SK-N-SH (cell line): Measurements from ENCODE around the gene ZFHX3. TPM values are rescaled to one million over a fixed set of nuclear protein-coding genes. Genes with fewer than 3 reads are reported as not detected.

ENCODE experiments used
- CTCF ChIA-PET: fragments of 300-600, 350-600 bp; formaldehyde crosslinking; extraction: SDS; loops from one replicate; lab custom pipeline; 2021; lab: Yijun Ruan, JAX
- POLR2A ChIA-PET: fragments of 350-600 bp; sonication (Branson Sonifier 250); formaldehyde crosslinking; extraction: SDS; loops from one replicate; lab custom pipeline; 2020; ENCODE audit warnings: antibody characterized with exemption, inconsistent platforms; lab: Yijun Ruan, JAX
- DNase-seq: peaks from one replicate; pipeline ENCODE4 v3.0.0; 2012
- H2AFZ ChIP-seq: fragments of 200-600 bp; sonication (generic); 2 replicates; pipeline ENCODE4 v1.8.1; 2016; ENCODE audit warnings: antibody characterized with exemption, mild to moderate bottlenecking, low read depth
- H3F3A ChIP-seq: fragments of 200-600 bp; sonication (generic); replicated peaks from 2 replicates; pipeline ENCODE3; 2016; ENCODE audit warnings: antibody characterized with exemption, mild to moderate bottlenecking; ENCODE audit not compliant: insufficient read depth
- H3K27ac ChIP-seq, 2 experiments: fragments of 200-500 bp in 1 of 2; fragments of 200-600 bp in 1 of 2; sonication (Bioruptor generic) in 1 of 2; sonication (generic), shearing (Covaris generic) in 1 of 2; 2 replicates each; pipeline versions ENCODE4 v1.5.1 to v1.6.1; 2014 to 2016; ENCODE audit warnings: low read depth in 2 of 2, inconsistent platforms in 1 of 2, low read length in 1 of 2, mild to moderate bottlenecking in 1 of 2, mixed read lengths in 1 of 2
- H3K27me3 ChIP-seq: fragments of 200-600 bp; sonication (generic), shearing (Covaris generic); 2 replicates; pipeline ENCODE4 v1.6.1; 2016; ENCODE audit warnings: mixed run types; ENCODE audit not compliant: insufficient read depth
- H3K36me3 ChIP-seq, 2 experiments: fragments of 200-500 bp in 1 of 2; fragments of 200-600 bp in 1 of 2; sonication (Bioruptor generic) in 1 of 2; sonication (generic) in 1 of 2; replicated peaks in 1 of 2; 2 replicates each; pipeline versions ENCODE3 to v1.5.1; 2014 to 2016; ENCODE audit warnings: low read length in 1 of 2, mild to moderate bottlenecking in 1 of 2; ENCODE audit not compliant: insufficient read depth in 2 of 2, control insufficient read depth in 1 of 2
- H3K4me1 ChIP-seq, 2 experiments: fragments of 200-500 bp in 1 of 2; fragments of 200-600 bp in 1 of 2; sonication (Bioruptor generic) in 1 of 2; sonication (generic), shearing (Covaris generic) in 1 of 2; 2 replicates each; pipeline versions ENCODE4 v1.5.1 to v1.6.1; 2014 to 2016; ENCODE audit warnings: low read depth in 1 of 2, low read length in 1 of 2, mixed run types in 1 of 2; ENCODE audit not compliant: insufficient read depth in 2 of 2, control insufficient read depth in 1 of 2
- H3K4me2 ChIP-seq: fragments of 200-600 bp; sonication (generic), shearing (Covaris generic); 2 replicates; pipeline ENCODE4 v1.6.1; 2017; ENCODE audit warnings: mixed run types
- H3K4me3 ChIP-seq, 2 experiments: fragments of 200-500 bp in 1 of 2; fragments of 200-600 bp in 1 of 2; sonication (Bioruptor generic) in 1 of 2; sonication (generic), shearing (Covaris generic) in 1 of 2; 2 replicates each; pipeline versions ENCODE4 v1.5.1 to v1.8.1; 2014 to 2016; ENCODE audit warnings: low read depth in 2 of 2, inconsistent platforms in 1 of 2, low read length in 1 of 2, mild to moderate bottlenecking in 1 of 2, mixed read lengths in 1 of 2, moderate library complexity in 1 of 2
- H3K79me2 ChIP-seq: fragments of 200-600 bp; sonication (generic); 2 replicates; pipeline ENCODE4 v1.8.1; 2017; ENCODE audit warnings: mild to moderate bottlenecking; ENCODE audit not compliant: insufficient read depth
- H3K9ac ChIP-seq: fragments of 200-600 bp; sonication (generic); 2 replicates; pipeline ENCODE4 v1.6.1; 2017; ENCODE audit warnings: mixed run types
- H3K9me2 ChIP-seq: fragments of 200-600 bp; sonication (generic); 2 replicates; pipeline ENCODE4 v1.6.1; 2017; ENCODE audit warnings: mixed run types
- H3K9me3 ChIP-seq: fragments of 200-600 bp; sonication (generic); 2 replicates; pipeline ENCODE4 v1.6.1; 2017; ENCODE audit warnings: mixed run types, mild to moderate bottlenecking, moderate library complexity
- H4K20me1 ChIP-seq: fragments of 200-600 bp; sonication (generic); 2 replicates; pipeline ENCODE4 v1.6.1; 2017; ENCODE audit warnings: mild to moderate bottlenecking, mixed run types; ENCODE audit not compliant: insufficient read depth
- CTCF ChIP-seq: fragments of 200-600 bp; sonication (generic); IDR thresholded peaks from 2 replicates; pipeline ENCODE4 v1.6.1; 2017; ENCODE audit warnings: antibody characterized with exemption, mild to moderate bottlenecking, moderate library complexity
- ELF1 ChIP-seq: IDR thresholded peaks from 2 replicates; pipeline ENCODE4 v1.4.0; 2012
- FOXM1 ChIP-seq: IDR thresholded peaks from 2 replicates; pipeline ENCODE4 v1.4.0; 2012; ENCODE audit warnings: low read depth, mild to moderate bottlenecking
- MXI1 ChIP-seq: IDR thresholded peaks from 2 replicates; pipeline ENCODE4 v1.6.1; 2012; ENCODE audit warnings: mild to moderate bottlenecking, low read depth, low read length, improper control_type of control experiment
- NFIC ChIP-seq: IDR thresholded peaks from 2 replicates; pipeline ENCODE4 v1.4.0; 2012; ENCODE audit warnings: borderline replicate concordance
- NRF1 ChIP-seq: IDR thresholded peaks from 2 replicates; pipeline ENCODE4 v1.6.1; 2012; ENCODE audit warnings: low read depth, mild to moderate bottlenecking, low read length
- POLR2AphosphoS5 ChIP-seq: IDR thresholded peaks from 2 replicates; pipeline ENCODE4 v1.6.1; 2012; ENCODE audit warnings: low read depth, low read length
- RCOR1 ChIP-seq: fragments of 150-350 bp; IDR thresholded peaks from 2 replicates; pipeline ENCODE4 v1.6.1; 2017; ENCODE audit warnings: antibody characterized with exemption, low read length
- REST ChIP-seq: IDR thresholded peaks from 2 replicates; pipeline ENCODE4 v1.6.1; 2012; ENCODE audit warnings: mild to moderate bottlenecking, low read depth, low read length, moderate library complexity
- SIN3A ChIP-seq: IDR thresholded peaks from 2 replicates; pipeline ENCODE4 v1.6.1; 2012; ENCODE audit warnings: low read depth, mild to moderate bottlenecking, low read length, moderate library complexity, borderline replicate concordance
- USF2 ChIP-seq: fragments of 150-350 bp; IDR thresholded peaks from 2 replicates; pipeline ENCODE4 v1.6.1; 2017; ENCODE audit warnings: antibody characterized with exemption, low read length, low read depth, borderline replicate concordance
- YY1 ChIP-seq: IDR thresholded peaks from 2 replicates; pipeline ENCODE4 v1.4.0; 2012; ENCODE audit warnings: low read depth, mild to moderate bottlenecking
- WGBS: methylation state at CpG from one replicate; pipeline ENCODE4 v1.1.6; 2017; ENCODE audit warnings: low lambda C conversion rate; 5-methylcytosine and 5-hydroxymethylcytosine counted together
- polyA plus RNA-seq, 3 experiments: library from polyadenylated mRNA; depleted of rRNA; stranded (reverse); fragments of >200 nt; gene quantifications; 2 replicates each; pipeline ENCODE4 v1.2.3, GENCODE V29; 2012
- TF ChIP-seq, protein P1 (sequence below): IDR thresholded peaks from 2 replicates; pipeline ENCODE4 v1.4.0; 2012; ENCODE audit warnings: low read depth

ZFHX3 gene
- polyA plus RNA-seq, 1 of the 3 experiments (the other 2 are of a cell fraction), result 2.0 TPM

DNA sequence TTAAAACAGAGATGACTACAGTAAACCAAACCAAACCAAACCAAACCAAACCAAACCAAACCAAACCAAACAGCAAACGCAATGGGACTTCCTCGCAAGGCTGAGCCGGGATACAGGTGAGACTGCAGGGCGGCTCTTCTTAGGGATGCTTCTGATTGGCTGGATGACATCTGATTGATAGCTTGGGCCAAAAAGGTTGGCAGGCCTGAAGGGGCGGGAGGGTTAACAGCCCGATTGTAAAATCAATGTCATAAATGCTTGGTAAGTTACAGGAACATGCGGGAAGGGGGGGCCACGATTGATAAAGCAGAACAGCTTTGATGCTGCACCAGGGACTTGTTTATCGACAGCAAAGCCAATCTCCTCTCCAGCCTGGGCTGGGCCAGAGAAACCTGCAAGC is 86.1 kb downstream of the ZFHX3 start:
- no peak overlapping the region for H3K9ac ChIP-seq
- H3K4me2 ChIP-seq, result no peak overlapping the region
- no peak for DNase-seq
- peaks cover 8 to 38% of the 10 kb centered on the region in 2 experiments for H3K4me1 ChIP-seq
- TF ChIP-seq ELF1 (no peak), REST (no peak), RCOR1 (no peak), POLR2AphosphoS5 (no peak), SIN3A (no peak), FOXM1 (no peak), YY1 (no peak), USF2 (no peak), CTCF (no peak), NFIC (no peak), NRF1 (no peak), MXI1 (no peak)
- TF ChIP-seq, protein P1, sequence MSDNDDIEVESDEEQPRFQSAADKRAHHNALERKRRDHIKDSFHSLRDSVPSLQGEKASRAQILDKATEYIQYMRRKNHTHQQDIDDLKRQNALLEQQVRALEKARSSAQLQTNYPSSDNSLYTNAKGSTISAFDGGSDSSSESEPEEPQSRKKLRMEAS, result no peak
- peaks cover 4% of the 10 kb centered on the region for H3F3A ChIP-seq
- no peak overlapping the region for H3K4me3 ChIP-seq
- peaks cover 10 to 28% of the 10 kb centered on the region in 2 experiments for H3K36me3 ChIP-seq
- peaks cover 65% of the 10 kb centered on the region for H3K79me2 ChIP-seq
- H3K9me3 ChIP-seq, result no peaks in the 10 kb centered on the region
- WGBS, result 90% methylated on average over 8 of the region's 9 CpGs
- CTCF ChIA-PET, result interaction anchor here (0.7 to 3.9 kb wide), 28 partner anchors 10 to 768 kb away, joined by 3 to 23 read pairs (median 4); no protein-coding TSS in a partner anchor
- H3K27ac ChIP-seq, result peak overlapping the region in 1 of 2 experiments; percentile 78; a peak in 2 of 4 replicates
- H2AFZ ChIP-seq, result no peak overlapping the region
- H3K27me3 ChIP-seq, result no peaks in the 10 kb centered on the region
- no peaks in the 10 kb centered on the region for H3K9me2 ChIP-seq
- peaks cover 24% of the 10 kb centered on the region for H4K20me1 ChIP-seq
- POLR2A ChIA-PET, result interaction anchor here (1.4 kb wide), 1 partner anchor 48 kb away, joined by 5 read pairs; no protein-coding TSS in a partner anchor
